SU-DHL-6 (cell line): ENCODE results near the gene KNOP1.

Experiments
- H2AFZ ChIP-seq: fragments of 200-600 bp; sonication (generic); 2 replicates; pipeline ENCODE4 v1.6.1; 2014; ENCODE audit warnings: low read depth, mild to moderate bottlenecking, moderate library complexity, mixed read lengths, antibody characterized with exemption, low read length; ENCODE audit not compliant: severe bottlenecking
- H3F3A ChIP-seq: fragments of 200-600 bp; shearing (Covaris generic); 2 replicates; pipeline ENCODE4 v1.6.0; 2016; ENCODE audit warnings: antibody characterized with exemption, mild to moderate bottlenecking; ENCODE audit not compliant: insufficient read depth
- H3K27ac ChIP-seq: fragments of 200-600 bp; sonication (generic); 2 replicates; pipeline ENCODE4 v1.5.1; 2016; ENCODE audit warnings: low read depth, mild to moderate bottlenecking, low read length, moderate library complexity, mixed read lengths
- H3K27me3 ChIP-seq: fragments of 200-600 bp; sonication (generic), shearing (Covaris generic); 2 replicates; pipeline ENCODE4 v1.6.0; 2014; ENCODE audit warnings: mild to moderate bottlenecking, low read length
- H3K36me3 ChIP-seq: fragments of 200-600 bp; sonication (generic); 2 replicates; pipeline ENCODE4 v1.6.1; 2014; ENCODE audit warnings: mild to moderate bottlenecking, low read length, mixed read lengths
- H3K4me2 ChIP-seq: fragments of 300-600, 200-600 bp; shearing (Covaris generic), sonication (generic); 2 replicates; pipeline ENCODE4 v1.6.0; 2014; ENCODE audit warnings: low read length, low read depth, mild to moderate bottlenecking; ENCODE audit not compliant: poor library complexity, severe bottlenecking
- H3K4me3 ChIP-seq: fragments of 200-600 bp; sonication (generic); 2 replicates; pipeline ENCODE4 v1.5.1; 2014; ENCODE audit warnings: antibody characterized with exemption, low read length, mild to moderate bottlenecking, mixed read lengths; ENCODE audit not compliant: insufficient read depth, poor library complexity, severe bottlenecking
- H3K79me2 ChIP-seq: fragments of 200-600 bp; sonication (generic); 2 replicates; pipeline ENCODE4 v1.6.1; 2014; ENCODE audit warnings: mild to moderate bottlenecking, low read length, moderate library complexity; ENCODE audit not compliant: insufficient read depth
- H3K9ac ChIP-seq: fragments of 200-600 bp; sonication (generic); 2 replicates; pipeline ENCODE4 v1.7.0; 2014; ENCODE audit warnings: mild to moderate bottlenecking, low read length
- H3K9me2 ChIP-seq: fragments of 200-600 bp; sonication (generic); replicated peaks from 2 replicates; pipeline ENCODE4 v1.6.1; 2014; ENCODE audit warnings: low read length; ENCODE audit not compliant: insufficient read depth
- H3K9me3 ChIP-seq: fragments of 200-600 bp; sonication (generic); 2 replicates; pipeline ENCODE4 v1.6.1; 2014; ENCODE audit warnings: low read length, mixed read lengths; ENCODE audit not compliant: insufficient read depth
- H4K20me1 ChIP-seq: fragments of 200-600 bp; sonication (generic); 2 replicates; pipeline ENCODE4 v1.6.1; 2014; ENCODE audit warnings: low read depth, mild to moderate bottlenecking, antibody characterized with exemption, low read length, moderate library complexity, mixed read lengths
- EZH2phosphoT487 ChIP-seq: fragments of 200-600 bp; sonication (generic), shearing (Covaris generic); conservative IDR thresholded peaks from 2 replicates; pipeline ENCODE4 v1.6.1; 2018; ENCODE audit warnings: mild to moderate bottlenecking, antibody characterized with exemption, low read length, moderate library complexity, mixed read lengths
- TF ChIP-seq, protein P1 (sequence below): fragments of 200-600 bp; sonication (generic); IDR thresholded peaks from one replicate; pipeline ENCODE4 v1.5.1; 2017; ENCODE audit warnings: antibody characterized with exemption, mild to moderate bottlenecking, low read length, moderate library complexity; ENCODE audit not compliant: insufficient read depth, poor library complexity, severe bottlenecking

Gene KNOP1

DNA sequence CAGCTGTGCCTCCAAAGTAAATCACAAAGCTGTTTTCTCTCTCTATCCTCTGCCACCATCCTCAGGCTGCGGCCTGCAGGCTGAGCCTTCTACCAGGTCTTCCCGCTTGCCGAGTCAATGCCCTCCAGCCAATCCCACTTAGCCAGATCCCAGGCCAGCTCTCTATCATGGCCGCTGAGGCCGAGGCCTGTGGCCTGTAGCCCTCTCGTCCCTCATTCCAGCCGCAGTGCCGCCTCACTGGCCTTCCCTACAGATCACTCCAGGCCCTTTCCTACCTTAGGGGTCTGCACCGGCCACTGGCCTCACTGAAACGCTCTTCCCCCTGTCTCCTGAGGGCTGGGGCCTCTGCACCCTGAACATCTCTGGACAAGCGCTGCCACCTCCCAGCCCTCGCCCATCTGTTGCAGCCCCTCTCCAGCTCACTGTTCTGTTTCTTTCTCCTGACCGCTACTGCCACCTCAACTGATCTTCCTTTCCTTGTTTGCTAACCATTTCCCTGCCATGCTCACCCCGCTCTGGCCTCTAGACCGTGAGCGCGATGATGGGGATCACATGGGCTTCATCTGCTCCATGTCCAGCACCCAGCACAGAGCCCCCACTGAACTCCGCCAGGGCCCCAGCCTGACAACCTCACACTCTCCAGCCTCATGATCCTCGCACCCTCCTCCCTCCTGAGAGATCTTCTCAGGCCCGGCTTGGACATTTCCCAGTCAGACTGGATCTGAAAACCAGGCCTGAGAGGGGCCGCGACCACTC lies 8.5 kb downstream of the KNOP1 start:
- no peak overlapping the region for H3K9ac ChIP-seq
- TF ChIP-seq, protein P1, sequence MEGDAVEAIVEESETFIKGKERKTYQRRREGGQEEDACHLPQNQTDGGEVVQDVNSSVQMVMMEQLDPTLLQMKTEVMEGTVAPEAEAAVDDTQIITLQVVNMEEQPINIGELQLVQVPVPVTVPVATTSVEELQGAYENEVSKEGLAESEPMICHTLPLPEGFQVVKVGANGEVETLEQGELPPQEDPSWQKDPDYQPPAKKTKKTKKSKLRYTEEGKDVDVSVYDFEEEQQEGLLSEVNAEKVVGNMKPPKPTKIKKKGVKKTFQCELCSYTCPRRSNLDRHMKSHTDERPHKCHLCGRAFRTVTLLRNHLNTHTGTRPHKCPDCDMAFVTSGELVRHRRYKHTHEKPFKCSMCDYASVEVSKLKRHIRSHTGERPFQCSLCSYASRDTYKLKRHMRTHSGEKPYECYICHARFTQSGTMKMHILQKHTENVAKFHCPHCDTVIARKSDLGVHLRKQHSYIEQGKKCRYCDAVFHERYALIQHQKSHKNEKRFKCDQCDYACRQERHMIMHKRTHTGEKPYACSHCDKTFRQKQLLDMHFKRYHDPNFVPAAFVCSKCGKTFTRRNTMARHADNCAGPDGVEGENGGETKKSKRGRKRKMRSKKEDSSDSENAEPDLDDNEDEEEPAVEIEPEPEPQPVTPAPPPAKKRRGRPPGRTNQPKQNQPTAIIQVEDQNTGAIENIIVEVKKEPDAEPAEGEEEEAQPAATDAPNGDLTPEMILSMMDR, result no peak
- no peak for TF ChIP-seq EZH2phosphoT487
- no peak overlapping the region for H2AFZ ChIP-seq
- 0 out of 2 replicates have a peak, but pooled peaks cover 8% of the 10 kb centered on the region for H3K79me2 ChIP-seq
- H3K27me3 ChIP-seq, result no peaks in the 10 kb centered on the region
- H3K9me2 ChIP-seq, result no peaks in the 10 kb centered on the region
- no peak overlapping the region for H3K4me3 ChIP-seq
- H3F3A ChIP-seq, result no peaks in the 10 kb centered on the region
- H4K20me1 ChIP-seq, result no peaks in the 10 kb centered on the region
- no peak overlapping the region for H3K27ac ChIP-seq
- H3K4me2 ChIP-seq, result no peak overlapping the region
- H3K9me3 ChIP-seq, result no peaks in the 10 kb centered on the region
- H3K36me3 ChIP-seq, result no peaks in the 10 kb centered on the region

DNA sequence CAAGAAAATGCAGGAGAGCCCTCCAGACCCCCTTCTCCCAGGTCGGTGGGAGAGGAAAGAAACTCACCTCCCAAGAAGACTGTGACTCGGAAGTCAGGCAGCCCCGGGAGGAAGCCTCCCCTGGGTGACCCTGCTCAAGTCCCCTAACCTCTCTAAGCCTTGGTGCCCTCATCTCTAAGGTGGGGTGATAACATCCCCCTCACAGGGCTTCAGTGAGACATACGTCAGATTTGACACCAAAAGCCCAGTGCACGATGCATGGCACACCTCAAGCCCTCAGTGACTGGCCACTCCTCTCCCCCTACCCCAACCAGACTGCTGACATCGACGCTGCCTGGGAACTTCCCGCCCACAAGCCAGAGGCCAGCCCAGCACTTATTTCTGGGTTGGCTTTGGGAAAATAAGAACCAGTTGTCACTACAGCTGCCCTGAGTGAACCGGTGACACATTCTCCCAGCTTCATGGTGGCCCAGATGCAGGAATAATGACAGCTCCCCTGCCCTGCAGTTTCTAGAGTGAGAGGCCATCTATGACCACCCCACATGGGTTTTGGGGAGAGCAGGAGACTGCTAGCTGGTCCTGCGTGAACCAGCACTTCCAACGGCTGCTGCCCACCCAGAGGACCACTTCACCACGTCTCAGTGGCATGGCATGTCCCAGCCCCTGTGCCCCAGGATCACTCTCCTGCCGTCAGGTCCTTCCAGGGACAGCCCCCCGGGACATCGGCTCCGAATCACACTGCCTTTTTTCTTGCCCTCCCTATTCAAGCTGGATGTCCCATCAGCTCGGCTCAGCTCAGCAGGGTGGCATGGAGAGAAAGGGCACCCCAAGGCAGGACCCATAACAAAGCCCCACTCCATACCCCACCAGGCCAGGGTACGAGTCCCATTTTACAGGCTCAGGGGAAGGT lies 9.5 kb downstream of the KNOP1 start:
- H3K27me3 ChIP-seq, result no peaks in the 10 kb centered on the region
- no peaks in the 10 kb centered on the region for H4K20me1 ChIP-seq
- no peak overlapping the region for H3K4me2 ChIP-seq
- no peaks in the 10 kb centered on the region for H3K9me3 ChIP-seq
- H3K9me2 ChIP-seq, result no peaks in the 10 kb centered on the region
- no peaks in the 10 kb centered on the region for H3F3A ChIP-seq
- no peak overlapping the region for H3K27ac ChIP-seq
- H3K4me3 ChIP-seq, result no peak overlapping the region
- H3K79me2 ChIP-seq, result 0 out of 2 replicates have a peak, but pooled peaks cover 8% of the 10 kb centered on the region
- no peaks in the 10 kb centered on the region for H3K36me3 ChIP-seq
- TF ChIP-seq, protein P1, result no peak
- no peak for TF ChIP-seq EZH2phosphoT487
- H3K9ac ChIP-seq, result no peak overlapping the region
- no peak overlapping the region for H2AFZ ChIP-seq

DNA sequence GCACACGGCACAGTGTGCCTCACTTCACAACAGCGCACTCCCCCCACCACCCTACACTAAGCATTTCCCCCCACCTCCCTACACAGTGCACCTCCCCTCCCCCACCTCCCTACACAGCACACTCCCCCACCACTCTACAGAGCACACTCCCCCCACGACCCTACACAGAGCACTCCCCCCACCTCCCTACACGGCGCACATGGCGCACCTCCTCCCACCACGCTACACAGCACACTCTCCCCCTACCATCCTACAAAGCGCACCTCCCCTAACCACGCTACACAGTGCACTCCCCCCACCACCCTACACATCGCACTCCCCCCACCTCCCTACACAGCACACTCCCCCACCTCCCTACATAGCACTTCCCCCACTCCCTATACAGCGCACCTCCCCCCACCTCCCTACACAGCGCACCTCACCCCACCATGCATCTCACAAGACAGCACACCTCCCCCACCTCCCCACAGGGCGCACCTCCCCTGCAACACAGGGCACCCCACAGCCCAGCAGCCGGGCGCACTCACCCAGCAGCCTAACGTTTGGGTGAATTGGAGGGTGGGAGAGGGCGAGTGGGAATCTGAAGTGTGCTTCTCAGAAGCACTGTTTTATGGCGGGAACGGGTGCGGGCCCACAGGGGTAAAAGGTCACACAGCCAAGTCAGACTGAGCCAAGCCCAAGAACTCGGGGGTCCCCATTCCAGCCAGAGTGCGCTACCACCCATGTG lies 10.3 kb downstream of the KNOP1 start:
- H3K9ac ChIP-seq, result no peak overlapping the region
- no peak overlapping the region for H2AFZ ChIP-seq
- TF ChIP-seq, protein P1, result no peak
- no peak for TF ChIP-seq EZH2phosphoT487
- no peaks in the 10 kb centered on the region for H3K36me3 ChIP-seq
- no peaks in the 10 kb centered on the region for H4K20me1 ChIP-seq
- H3K4me2 ChIP-seq, result no peak overlapping the region
- H3F3A ChIP-seq, result no peaks in the 10 kb centered on the region
- H3K4me3 ChIP-seq, result no peak overlapping the region
- 0 out of 2 replicates have a peak, but pooled peaks cover 8% of the 10 kb centered on the region for H3K79me2 ChIP-seq
- no peaks in the 10 kb centered on the region for H3K9me2 ChIP-seq
- no peaks in the 10 kb centered on the region for H3K9me3 ChIP-seq
- no peaks in the 10 kb centered on the region for H3K27me3 ChIP-seq
- no peak overlapping the region for H3K27ac ChIP-seq
